PC-9 (cell line): ENCODE measurements around the gene PRRC2B.

Experiments used
- EZH2 ChIP-seq: fragments of 200-600 bp; sonication (generic); IDR thresholded peaks from 2 replicates; pipeline ENCODE4 v1.8.0; 2017; ENCODE audit warnings: antibody characterized with exemption, low read depth
- TF ChIP-seq, protein P1 (sequence below): fragments of 200-600 bp; sonication (generic); conservative IDR thresholded peaks from 2 replicates; pipeline ENCODE4 v1.6.1; 2017; ENCODE audit warnings: mixed run types, antibody characterized with exemption, mild to moderate bottlenecking, moderate library complexity

- TF ChIP-seq, protein P1, sequence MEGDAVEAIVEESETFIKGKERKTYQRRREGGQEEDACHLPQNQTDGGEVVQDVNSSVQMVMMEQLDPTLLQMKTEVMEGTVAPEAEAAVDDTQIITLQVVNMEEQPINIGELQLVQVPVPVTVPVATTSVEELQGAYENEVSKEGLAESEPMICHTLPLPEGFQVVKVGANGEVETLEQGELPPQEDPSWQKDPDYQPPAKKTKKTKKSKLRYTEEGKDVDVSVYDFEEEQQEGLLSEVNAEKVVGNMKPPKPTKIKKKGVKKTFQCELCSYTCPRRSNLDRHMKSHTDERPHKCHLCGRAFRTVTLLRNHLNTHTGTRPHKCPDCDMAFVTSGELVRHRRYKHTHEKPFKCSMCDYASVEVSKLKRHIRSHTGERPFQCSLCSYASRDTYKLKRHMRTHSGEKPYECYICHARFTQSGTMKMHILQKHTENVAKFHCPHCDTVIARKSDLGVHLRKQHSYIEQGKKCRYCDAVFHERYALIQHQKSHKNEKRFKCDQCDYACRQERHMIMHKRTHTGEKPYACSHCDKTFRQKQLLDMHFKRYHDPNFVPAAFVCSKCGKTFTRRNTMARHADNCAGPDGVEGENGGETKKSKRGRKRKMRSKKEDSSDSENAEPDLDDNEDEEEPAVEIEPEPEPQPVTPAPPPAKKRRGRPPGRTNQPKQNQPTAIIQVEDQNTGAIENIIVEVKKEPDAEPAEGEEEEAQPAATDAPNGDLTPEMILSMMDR, result no peak
- TF ChIP-seq EZH2, result no peak
Measured at GRCh38 chr9:131386281-131386680, 7.6 kb upstream of the PRRC2B start.
